NCI-H1105 treated with DMSO at 0.1 percent for 48 hours (cell line): Measurements from ENCODE around the gene GPR62.
"Not testable (repeated sequence)": the region's sequence is repeated elsewhere in the genome, so short reads cannot be mapped to it uniquely, and the experiment has no call there.

Experiments
- DNase-seq: peaks from one replicate; lab custom pipeline; 2025; lab: John Stamatoyannopoulos, UW

GPR62 gene

DNA sequence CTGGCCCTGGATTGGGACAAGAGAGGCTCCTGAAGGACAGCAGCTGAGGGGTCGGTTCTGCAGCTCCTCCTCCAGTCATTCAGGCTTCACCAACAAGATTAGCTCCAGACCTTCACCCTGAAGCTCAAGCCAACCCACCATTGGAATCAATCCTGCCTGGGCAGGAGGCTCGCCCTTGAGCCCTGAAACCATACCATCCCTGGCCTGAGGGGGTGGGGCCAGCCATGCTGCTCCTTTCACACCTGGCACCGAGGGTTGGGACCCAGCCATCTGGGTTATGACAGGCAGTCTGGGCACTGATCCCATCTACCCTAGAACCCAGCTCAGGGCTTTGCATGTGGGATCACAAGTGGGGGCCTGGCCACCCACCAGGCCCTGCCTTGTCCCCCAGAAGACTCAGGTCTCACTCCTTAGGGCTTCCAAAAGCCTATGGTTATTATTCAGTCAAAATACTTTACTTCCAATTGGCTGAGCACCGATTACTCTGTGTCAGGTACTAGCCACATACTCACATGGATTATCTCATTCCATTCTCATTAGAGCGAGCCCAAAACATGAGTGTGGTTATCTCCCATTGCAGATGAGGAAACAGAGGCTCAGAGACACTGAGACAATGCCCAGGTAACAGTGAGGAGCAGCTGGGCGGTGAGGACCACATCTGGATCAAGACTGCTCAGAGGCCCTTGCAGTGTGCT lies 15.6 kb downstream of the GPR62 start:
- DNase-seq: no peak

DNA sequence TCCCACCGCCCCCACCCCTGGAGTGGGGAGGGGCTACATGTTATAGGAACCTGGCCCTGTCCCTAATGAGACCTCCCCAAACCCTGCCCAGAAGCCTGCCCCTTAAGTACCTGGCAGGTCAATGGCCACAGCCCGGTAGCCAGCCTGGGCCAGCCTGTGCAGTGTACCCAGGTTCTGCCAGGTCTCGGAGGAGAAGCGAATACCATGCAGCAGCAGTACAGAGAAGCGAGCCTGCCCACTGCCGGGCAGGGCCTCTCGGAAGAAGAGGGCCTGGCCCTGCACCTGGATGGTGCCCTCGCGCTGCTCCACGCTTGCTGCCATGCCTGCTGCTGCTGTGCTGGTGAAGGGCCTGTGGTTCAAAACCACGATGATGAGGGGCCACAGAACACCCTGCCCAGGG lies 16.2 kb downstream of the GPR62 start:
- no peak for DNase-seq

DNA sequence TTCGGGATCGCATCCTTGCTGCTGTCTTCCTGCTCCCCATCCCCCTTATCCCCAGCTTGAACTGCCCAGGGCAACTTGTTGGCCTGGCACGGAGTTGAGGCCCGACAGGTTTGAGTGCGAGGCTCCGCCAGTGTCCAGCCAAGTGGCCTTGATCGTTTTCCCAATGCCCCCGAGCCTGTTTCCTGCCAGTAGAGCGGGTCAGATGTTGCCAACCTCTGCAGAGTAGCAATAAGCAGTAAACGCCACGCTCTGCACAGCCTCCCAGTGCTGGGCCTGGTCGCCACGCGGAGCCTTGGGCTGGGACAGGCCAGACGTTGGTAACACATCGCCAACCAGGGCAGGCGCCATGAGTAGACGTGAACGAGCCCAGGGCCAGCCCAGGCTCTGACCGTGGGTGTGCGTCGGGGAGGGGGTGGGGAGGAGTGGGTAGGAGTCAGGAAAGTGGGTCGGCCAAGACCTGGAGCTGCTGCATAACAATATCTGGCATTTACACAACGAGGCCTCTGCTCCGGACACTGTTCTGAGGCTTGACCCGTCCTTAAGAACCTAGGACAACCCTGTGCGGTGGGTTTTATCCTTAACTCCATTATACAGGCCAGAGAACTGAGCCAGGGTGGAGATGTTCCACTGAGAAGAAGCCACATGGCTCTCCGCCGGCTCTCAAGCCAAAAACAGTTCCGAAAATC lies 19.2 kb downstream of the GPR62 start:
- no peak for DNase-seq

DNA sequence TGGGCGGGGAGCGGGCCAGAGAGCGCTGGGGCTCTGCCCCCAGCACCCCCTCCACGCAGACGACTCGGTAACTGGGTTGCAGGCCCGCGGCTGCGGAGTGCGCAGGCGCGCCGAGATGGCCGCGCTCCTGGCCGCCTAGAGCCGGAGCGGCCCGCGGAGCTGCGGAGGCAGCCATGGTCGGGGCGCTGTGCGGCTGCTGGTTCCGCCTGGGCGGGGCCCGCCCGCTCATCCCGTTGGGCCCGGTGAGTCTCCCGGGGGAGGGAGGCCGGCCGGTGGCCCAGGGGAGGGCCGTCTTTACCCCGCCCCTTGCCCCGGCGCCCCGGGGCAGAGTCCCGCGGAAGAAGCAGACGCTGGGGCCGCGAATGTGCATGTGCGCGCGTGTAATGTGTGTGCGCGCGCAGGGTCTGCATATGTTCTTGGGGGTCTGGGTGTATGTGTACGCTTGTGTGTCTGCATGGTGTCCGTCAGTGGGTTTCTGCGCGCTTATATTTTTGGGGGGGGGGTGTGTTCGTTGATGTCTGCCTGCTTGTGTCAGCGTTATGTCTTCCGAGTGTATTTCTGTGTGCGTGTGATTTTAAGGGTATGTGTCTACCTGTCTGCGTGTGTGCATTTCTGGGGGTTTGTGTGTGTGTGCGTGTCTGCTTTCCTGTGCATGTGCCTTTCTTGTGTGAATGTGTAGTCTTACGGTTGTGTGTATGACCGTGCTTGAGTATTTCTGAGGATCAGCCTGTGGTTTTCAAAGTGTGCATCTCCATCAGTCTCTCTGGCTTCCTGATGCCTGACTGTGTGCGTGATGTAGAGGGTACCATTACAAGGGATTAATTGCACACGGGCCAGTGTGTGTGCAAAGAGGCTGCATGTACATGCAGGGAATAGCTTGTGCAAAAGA lies 20.0 kb downstream of the GPR62 start, which contains the start of gene ABHD14A:
Gene ABHD14A (plus strand): TSS at position 102 of the 889 bp plus-strand sequence. CDS start 72 bp downstream, at position 174.
- peak; percentile 38 for DNase-seq

DNA sequence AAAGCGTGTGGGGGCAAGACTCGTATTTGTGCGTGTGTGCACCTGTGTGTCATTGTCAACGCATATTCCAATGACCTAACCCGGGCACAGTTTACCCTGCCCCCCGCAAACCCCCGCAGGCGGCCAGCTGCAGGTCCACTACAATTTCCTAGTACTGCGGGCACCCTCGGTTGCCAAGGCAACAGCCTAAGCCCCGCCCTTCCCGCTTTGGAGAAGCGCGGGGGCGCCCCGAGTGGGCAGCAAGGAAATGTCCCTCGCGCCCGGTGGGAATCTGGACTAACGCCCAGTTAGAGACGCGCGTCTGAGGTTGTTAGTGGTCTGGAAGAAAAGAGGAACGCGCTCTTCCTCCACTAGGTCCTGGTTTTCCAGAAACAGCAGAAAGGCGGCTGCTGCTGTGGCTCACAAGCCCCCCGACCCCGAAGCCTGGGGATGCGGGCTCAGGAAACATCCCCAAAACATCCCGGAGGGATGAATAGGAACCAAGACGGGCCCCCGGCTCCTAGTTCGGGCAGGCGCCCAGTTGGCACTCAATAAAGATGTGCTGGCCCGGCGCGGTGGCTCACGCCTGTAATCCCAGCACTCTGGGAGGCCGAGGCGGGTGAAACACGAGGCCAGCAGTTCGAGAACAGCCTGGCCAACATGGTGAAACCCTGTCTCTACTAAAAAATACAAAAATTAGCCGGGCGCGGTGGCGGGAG lies 20.8 kb downstream of the GPR62 start:
- DNase-seq: no peak

DNA sequence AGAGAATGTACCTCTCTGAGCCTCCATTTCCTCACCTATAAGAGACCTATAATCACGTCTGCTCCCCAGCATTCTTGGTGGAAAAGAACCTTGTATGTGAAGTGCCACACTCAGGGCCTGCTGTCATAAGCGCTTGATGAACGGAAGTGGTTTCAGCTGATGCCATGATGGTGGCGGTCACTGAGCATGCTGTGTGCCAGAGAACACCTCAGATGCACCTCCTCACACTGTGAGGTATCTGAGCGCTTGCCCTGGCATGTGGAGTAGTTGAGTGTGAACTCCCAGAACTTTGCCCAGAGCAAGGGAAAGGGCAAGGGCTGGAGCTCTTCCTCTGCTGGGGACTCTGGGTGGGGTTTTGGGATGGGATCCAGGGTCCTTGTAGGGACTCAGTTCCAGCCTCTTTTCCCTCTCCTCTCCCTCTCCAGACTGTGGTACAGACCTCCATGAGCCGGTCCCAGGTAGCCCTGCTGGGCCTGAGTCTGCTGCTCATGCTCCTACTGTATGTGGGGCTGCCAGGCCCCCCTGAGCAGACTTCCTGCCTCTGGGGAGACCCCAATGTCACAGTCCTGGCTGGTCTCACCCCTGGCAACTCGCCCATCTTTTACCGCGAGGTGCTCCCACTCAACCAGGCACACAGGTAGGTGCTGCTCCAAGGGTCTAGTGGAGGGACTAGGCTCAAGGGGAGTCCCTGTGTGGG lies 22.4 kb downstream of the GPR62 start:
- no peak for DNase-seq

DNA sequence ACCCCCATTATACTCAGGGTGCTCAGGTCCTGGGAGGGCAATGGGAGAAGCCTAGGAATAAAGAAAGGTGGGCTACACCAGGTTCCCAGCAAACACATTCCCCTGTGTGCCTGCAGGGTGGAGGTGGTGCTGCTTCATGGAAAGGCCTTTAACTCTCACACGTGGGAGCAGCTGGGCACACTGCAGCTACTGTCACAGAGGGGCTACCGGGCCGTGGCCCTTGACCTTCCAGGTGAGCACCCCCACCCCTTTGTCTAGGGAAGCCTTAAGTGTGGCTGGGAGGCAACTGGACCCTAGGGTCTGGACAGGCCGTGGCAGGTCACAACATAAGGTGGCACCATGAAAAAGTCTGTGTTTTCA lies 22.9 kb downstream of the GPR62 start:
- no peak for DNase-seq

DNA sequence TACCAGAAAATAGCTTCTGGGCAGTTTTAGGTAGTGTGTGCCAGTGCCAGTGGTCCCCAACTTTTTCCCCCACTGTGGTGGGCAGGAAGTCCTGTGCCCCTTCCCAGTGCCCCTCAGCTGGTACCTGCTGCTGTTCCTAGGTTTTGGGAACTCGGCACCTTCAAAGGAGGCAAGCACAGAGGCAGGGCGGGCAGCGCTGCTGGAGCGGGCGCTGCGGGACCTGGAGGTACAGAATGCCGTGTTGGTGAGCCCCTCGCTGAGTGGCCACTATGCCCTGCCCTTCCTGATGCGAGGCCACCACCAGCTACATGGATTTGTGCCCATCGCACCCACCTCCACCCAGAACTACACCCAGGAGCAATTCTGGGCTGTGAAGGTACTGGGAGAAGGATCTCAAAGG lies 25.1 kb downstream of the GPR62 start:
- DNase-seq: no peak

DNA sequence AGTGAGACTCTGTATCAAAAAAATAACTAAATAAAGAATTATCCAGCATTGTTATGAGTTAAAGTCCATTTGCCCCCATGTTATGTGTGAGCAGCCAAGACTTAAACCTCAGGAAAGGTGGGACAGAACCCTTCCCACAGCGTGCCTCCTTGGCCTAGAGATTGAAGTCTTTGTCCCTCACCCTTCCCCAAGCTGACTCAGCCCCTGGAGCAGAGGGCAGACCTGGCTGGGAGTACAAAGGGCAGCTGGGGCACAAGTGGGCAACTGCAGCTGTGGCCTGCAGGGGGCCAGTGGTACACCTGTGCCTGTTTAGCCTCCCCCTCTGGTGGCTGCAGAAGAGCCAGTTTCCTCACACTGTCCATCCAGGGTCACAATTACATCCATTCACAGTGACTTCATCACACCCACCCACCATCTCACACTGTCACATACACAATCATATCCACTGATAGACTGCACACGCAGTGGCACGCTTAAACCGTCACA lies 27.2 kb downstream of the GPR62 start:
- DNase-seq: peak; percentile 40

DNA sequence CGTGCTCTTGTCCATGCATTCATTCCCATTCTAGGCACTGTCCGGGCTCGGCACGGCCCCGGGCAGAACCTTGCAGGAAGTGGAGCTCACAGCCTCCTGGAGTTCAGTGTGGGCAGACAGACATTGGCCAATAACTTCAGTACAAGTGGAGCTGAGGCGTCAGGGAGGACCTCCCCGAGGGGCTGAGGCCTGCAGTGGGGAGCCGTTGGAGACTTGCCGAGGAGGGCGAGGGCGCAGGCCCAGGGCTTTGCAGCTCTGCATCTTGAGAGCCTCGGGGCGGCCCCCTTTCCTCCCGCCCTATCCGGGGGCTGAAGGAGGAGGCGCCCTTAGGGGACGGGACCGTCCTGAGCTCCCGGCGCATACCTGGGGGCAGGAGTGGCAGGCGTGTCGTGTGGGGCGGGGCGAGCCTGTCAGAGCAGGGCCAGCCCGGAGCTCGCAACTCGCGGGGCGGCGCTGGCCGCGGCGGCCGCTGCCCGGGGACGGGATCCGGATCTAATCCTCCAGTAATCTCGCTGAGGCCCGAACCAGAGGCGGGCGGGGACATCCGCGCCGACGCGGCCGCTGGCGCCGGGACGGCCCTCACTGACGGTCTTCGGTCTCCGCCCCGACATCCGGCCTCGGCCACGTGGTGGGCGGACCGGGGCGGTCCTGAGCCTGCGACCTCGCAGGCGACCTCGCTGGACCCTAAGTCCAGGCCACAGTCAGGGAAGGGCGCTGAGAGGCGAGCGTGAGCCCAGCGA lies 27.8 kb downstream of the GPR62 start, which contains the start of gene ACY1:
Gene ACY1 (plus strand): TSS at position 698 of the 740 bp plus-strand sequence. CDS start 530 bp downstream, outside the sequence.
- peak; percentile 36 for DNase-seq

DNA sequence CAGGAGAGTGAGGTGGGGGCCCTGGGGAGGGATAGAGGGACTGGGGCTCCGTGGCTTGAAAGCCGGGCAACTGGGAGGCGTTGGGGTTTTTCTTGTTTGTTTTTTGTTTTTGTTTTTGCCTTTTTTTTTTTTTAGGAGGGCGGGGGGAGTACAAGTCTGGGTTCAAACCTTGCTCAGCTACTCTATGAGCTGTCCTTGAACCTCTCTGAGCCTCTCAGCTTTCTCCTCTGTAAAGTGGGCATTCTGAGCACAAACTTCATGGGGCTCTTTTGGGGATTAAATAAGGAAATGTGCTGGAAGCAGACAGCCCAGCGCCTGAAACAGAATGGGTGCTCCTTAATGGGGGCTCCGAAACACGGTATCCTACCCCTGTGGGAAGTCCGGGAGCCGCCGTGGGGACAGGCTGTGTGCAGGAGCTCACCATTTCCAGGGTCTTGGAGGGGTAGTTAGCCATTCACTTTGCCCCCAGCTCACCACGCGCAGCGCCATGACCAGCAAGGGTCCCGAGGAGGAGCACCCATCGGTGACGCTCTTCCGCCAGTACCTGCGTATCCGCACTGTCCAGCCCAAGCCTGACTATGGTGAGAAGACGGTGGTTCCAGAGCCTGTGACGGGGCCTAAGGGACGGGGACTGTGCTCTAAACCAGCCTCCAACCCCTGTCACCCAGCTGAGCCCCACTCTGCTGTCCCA lies 28.5 kb downstream of the GPR62 start:
- no peak for DNase-seq

DNA sequence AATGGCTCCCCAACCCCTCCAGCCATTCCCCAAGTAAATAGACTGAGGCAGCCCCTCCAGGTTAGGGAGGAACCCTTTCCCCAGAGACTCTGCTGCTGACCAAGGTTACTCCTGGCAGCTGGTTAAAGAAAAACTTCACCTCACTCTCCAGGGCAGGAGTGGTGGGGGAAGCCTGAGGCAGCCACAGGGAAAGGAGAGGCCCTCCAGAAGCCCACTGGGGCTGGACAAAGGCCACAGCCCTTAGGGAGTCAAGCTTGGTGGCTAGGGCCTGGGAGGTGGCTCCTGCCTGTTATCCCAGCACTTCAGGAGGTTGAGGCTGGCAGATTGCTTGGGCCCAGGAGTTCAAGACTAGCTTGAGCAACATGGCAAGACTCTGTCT lies 29.1 kb downstream of the GPR62 start:
- no peak for DNase-seq

DNA sequence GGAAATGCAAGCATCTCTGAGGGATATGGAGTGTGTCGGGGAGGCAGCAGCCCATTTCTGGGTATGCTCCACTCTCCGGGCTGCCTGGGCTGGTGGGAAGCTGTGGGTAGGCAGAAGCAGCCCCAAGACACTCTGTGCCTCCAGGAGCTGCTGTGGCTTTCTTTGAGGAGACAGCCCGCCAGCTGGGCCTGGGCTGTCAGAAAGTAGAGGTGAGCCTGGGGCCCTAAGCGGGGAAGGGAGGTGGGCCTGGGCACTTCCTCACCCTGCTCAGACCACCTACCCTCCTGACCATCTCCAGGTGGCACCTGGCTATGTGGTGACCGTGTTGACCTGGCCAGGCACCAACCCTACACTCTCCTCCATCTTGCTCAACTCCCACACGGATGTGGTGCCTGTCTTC lies 29.9 kb downstream of the GPR62 start:
- DNase-seq: no peak

DNA sequence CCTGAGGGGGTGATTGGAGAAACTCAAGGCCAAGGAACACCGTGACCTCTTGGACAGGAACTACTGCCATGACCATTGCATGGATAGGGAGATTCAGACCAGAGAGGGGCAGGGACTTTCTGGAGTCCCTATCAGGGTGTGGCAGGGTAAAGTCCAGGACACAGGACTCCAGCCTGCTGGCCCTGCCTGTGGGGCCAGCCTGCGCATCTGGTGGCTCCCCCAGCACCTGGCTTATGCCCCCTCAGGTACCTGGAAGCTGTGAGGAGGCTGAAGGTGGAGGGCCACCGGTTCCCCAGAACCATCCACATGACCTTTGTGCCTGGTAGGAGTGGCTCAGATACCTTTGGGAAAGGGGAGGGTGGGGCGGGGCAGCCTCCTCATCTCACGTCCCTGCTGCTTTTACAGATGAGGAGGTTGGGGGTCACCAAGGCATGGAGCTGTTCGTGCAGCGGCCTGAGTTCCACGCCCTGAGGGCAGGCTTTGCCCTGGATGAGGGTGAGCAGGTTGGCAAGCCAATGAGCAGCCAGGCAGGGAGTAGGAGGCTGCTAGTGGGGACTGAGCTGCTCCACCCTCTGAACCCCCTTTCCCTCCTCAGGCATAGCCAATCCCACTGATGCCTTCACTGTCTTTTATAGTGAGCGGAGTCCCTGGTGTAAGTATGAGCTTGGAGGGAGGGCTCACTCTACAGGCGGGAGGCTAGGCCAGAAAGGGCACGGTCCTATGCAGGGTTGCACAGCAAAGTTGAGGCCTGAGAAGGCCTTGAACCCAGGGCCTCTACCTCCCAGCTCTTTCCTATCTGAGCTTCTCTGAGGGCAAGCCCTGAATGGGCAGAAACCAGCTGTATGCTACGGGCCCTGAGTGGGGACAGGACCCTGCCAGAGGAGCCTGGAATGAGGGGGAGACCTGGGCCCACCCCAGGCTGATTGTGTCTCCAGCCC lies 31.1 kb downstream of the GPR62 start:
- no peak for DNase-seq

DNA sequence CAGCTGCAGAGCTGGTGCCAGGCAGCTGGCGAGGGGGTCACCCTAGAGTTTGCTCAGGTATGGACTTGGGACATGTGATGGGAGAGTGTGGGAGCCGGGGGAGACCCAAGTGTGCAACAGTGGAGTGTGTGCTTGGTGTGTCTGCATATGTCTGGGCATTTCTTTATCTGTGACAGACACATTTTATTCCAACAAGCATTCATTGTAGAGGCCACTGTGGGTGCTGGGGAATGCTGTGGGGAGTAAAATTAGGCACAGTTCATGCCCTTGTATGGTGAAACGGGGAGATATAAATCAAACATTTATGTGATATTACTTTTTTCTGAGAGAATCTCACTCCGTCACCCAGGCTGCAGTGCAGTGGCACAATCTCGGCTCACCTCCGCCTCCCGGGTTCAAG lies 32.4 kb downstream of the GPR62 start:
- no peak for DNase-seq

DNA sequence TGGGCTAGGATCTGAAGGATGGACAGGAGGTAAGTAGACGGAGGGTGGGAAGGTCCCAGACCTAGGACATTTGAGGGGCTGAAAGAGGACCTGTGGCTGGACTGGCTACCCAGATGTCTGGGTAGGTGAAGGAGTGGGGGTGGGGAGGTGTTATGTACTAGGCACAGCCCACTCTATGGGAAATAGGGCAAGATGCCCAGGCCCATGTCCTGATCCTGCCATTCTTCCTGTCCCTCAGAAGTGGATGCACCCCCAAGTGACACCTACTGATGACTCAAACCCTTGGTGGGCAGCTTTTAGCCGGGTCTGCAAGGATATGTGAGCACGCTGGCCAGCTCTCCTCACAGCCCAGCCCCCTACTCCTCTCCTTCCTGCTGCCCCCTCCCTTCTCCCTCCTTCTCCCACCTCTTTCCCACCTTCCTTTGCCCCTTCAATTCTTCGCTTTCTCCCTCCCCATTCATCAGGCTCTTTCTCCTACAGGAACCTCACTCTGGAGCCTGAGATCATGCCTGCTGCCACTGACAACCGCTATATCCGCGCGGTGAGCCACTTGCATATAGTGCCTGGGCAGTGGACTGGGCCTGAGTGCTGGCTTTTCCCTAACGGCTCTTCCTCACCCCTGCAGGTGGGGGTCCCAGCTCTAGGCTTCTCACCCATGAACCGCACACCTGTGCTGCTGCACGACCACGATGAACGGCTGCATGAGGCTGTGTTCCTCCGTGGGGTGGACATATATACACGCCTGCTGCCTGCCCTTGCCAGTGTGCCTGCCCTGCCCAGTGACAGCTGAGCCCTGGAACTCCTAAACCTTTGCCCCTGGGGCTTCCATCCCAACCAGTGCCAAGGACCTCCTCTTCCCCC lies 33.3 kb downstream of the GPR62 start:
- no peak for DNase-seq

DNA sequence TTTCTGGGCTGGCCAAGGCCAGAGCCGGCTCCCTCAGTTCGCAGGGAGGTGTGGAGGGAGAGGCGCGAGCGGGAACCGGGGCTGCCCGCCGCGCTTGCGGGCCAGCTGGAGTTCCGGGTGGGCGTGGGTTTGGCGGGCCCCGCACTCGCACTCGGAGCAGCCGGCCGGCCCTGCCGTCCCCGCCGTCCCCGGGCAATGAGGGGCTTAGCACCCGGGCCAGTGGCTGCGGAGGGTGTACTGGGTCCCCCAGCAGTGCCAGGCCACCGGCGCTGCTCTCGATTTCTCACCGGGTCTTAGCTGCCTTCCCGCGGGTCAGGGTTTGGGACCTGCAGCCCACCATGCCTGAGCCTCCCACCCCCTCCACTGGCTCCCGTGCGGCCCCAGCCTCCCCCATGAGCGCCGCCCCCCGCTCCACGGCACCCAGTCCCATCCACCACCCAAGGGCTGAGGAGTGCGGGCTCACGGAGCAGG lies 35.4 kb downstream of the GPR62 start:
- not testable (repeated sequence) for DNase-seq
